Measurements from ENCODE around the gene CEACAM18. TPM values are rescaled to one million over a fixed set of nuclear protein-coding genes. Genes with fewer than 3 reads are reported as not detected.

Gene CEACAM18
- total and polyA plus RNA-seq, 2 of the 8 experiments (the other 6 are each of a cell fraction or from before 2014, with no cell fraction given), result not detected

DNA sequence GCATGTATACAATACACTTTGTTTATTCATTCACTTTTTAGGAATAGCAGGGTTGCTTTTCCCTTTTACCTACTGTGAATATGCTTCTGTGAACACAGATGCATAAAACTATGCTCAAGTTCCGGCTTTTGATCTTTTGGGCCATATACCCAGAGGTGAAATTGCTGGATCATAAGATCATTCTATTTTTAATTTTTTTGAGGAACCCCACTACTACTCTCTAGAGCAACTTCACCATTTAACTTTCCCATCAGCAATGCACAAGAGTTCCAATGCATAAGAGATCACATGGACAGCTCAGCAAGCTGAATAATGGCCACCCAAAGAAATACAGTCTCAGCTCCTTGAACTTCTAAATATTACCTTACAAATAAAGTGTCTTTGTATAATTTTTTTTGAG lies 43.9 kb upstream of the CEACAM18 start (continued):
- TF ChIP-seq, protein P1, sequence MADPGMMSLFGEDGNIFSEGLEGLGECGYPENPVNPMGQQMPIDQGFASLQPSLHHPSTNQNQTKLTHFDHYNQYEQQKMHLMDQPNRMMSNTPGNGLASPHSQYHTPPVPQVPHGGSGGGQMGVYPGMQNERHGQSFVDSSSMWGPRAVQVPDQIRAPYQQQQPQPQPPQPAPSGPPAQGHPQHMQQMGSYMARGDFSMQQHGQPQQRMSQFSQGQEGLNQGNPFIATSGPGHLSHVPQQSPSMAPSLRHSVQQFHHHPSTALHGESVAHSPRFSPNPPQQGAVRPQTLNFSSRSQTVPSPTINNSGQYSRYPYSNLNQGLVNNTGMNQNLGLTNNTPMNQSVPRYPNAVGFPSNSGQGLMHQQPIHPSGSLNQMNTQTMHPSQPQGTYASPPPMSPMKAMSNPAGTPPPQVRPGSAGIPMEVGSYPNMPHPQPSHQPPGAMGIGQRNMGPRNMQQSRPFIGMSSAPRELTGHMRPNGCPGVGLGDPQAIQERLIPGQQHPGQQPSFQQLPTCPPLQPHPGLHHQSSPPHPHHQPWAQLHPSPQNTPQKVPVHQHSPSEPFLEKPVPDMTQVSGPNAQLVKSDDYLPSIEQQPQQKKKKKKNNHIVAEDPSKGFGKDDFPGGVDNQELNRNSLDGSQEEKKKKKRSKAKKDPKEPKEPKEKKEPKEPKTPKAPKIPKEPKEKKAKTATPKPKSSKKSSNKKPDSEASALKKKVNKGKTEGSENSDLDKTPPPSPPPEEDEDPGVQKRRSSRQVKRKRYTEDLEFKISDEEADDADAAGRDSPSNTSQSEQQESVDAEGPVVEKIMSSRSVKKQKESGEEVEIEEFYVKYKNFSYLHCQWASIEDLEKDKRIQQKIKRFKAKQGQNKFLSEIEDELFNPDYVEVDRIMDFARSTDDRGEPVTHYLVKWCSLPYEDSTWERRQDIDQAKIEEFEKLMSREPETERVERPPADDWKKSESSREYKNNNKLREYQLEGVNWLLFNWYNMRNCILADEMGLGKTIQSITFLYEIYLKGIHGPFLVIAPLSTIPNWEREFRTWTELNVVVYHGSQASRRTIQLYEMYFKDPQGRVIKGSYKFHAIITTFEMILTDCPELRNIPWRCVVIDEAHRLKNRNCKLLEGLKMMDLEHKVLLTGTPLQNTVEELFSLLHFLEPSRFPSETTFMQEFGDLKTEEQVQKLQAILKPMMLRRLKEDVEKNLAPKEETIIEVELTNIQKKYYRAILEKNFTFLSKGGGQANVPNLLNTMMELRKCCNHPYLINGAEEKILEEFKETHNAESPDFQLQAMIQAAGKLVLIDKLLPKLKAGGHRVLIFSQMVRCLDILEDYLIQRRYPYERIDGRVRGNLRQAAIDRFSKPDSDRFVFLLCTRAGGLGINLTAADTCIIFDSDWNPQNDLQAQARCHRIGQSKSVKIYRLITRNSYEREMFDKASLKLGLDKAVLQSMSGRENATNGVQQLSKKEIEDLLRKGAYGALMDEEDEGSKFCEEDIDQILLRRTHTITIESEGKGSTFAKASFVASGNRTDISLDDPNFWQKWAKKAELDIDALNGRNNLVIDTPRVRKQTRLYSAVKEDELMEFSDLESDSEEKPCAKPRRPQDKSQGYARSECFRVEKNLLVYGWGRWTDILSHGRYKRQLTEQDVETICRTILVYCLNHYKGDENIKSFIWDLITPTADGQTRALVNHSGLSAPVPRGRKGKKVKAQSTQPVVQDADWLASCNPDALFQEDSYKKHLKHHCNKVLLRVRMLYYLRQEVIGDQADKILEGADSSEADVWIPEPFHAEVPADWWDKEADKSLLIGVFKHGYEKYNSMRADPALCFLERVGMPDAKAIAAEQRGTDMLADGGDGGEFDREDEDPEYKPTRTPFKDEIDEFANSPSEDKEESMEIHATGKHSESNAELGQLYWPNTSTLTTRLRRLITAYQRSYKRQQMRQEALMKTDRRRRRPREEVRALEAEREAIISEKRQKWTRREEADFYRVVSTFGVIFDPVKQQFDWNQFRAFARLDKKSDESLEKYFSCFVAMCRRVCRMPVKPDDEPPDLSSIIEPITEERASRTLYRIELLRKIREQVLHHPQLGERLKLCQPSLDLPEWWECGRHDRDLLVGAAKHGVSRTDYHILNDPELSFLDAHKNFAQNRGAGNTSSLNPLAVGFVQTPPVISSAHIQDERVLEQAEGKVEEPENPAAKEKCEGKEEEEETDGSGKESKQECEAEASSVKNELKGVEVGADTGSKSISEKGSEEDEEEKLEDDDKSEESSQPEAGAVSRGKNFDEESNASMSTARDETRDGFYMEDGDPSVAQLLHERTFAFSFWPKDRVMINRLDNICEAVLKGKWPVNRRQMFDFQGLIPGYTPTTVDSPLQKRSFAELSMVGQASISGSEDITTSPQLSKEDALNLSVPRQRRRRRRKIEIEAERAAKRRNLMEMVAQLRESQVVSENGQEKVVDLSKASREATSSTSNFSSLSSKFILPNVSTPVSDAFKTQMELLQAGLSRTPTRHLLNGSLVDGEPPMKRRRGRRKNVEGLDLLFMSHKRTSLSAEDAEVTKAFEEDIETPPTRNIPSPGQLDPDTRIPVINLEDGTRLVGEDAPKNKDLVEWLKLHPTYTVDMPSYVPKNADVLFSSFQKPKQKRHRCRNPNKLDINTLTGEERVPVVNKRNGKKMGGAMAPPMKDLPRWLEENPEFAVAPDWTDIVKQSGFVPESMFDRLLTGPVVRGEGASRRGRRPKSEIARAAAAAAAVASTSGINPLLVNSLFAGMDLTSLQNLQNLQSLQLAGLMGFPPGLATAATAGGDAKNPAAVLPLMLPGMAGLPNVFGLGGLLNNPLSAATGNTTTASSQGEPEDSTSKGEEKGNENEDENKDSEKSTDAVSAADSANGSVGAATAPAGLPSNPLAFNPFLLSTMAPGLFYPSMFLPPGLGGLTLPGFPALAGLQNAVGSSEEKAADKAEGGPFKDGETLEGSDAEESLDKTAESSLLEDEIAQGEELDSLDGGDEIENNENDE (IDR thresholded peaks at IDR 0.05; ENCODE audit: insufficient replicate concordance, low read length), result no peak
- TF ChIP-seq RFX5 (IDR thresholded peaks at IDR 0.05; ENCODE audit: borderline replicate concordance, low read depth, low read length), result no peak
- TF ChIP-seq GTF2F1 (IDR thresholded peaks at IDR 0.05; ENCODE audit: borderline replicate concordance, low read depth, low read length), result no peak

Data from H1 (cell line).